ENCODE results near the gene NDFIP1.
"Not testable (repeated sequence)": the region's sequence is repeated elsewhere in the genome, so short reads cannot be mapped to it uniquely, and the experiment has no call there.

Gene NDFIP1

DNA sequence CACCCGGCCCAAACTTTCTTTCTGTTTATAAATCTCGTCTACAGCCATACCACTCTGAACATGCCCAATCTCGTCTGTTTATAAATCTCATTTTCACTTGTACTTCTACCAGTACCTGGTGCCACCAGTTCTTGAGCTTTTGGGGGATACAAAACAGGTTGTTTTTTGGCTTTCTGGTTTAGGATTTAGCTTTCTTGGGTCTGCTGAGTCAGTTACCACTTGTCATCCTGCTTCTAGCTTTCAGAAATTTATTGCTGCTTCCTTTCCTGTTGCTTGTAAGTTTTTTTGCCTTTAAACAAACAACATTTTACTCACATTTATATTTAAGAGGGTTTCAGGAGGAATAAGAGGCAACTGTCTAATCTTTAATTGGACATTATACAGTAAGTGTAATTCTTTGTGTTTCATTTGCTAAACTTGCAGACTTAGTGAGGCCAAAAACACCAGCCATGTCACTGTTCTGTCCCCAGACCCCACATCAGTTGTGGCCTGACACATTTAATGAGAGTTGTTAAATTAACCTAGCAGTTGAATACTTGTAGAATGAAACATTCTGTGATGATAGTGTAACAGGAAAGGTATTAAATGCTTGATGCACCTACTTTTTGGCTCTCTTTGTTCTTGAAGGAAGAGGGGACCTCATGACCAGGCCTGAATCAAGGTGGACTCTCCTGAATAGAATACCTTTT is 11.8 kb downstream of the NDFIP1 start:
- no peak for DNase-seq

DNA sequence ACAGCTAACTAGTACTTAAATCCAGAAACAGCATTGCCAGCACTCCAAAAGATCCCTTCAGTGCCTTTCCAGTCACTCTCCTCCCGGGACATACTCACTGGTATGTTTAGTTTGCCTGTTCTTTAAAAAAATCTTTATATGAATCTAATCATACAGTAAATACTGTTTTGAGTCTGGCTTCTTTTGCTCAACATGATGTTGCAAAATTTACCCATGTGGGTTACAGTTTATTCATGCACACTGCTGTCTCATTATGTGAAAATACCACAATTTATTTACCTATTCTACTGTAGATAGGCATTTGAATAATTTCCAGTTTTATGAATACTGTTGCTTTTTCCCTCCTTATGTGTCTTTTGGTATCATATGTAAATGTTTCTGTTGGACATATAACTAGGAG is 13.5 kb downstream of the NDFIP1 start:
- DNase-seq, result no peak

DNA sequence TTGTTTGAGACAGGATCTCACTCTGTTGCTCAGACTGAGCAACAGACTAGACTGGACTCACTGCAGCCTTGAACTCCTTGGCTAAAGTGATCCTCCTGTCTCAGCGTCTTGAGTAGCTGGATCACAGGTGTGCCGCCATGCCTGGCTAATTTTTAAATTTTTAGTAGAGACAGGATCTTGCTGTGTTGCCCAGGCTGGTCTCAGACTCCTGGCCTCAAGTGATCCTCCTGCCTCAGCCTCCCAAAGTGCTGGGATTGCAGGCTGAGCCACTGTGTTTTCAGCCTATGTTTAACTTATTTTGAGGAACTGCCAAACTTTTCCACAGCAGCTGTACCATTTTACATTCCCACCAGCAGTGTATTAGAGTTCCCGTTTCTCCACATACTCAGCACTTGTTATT is 16.8 kb downstream of the NDFIP1 start:
- DNase-seq, result no peak

DNA sequence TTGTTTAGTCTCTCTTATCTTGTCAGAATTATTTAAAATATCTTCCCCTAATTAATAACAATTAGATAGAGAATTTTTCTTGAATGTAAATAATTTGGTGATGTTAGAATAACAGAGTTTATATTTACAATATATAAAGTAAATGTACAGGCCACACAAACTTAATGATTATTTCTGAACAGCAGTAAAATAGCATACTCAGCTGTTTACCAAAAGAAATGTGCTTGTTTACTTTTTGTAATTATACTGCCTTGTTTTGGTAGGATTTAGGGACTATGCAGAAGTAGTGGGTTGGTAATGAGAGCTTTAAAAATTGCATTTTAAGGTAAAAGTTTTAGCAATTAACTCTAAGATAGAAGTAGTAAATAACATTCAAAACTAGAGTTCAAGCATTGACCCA is 17.4 kb downstream of the NDFIP1 start:
- DNase-seq, result no peak

DNA sequence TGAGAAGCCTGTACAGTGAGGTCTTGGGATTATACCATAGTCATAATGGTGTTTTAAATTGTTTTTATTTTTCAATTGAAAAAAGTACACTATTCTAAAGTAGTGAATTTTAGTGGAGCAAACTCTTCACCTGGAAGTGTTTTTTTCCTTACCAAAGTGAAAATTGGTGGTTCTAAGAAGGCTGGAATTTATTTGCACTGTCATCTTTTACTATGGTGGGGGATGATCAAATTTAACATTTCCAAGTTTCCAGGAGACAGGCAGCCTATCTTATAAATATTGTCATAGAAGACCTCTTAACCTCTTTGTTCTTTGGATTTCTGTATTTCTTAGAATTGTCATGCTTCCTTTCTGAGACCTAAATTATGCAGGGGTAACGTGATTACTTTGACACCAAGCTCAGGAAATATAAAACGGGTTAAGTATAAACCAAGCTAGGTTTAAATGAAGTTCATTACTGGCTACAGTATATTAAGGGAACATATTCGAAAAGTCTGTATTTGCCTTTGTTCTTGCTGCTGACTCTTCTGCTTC is 20.2 kb downstream of the NDFIP1 start:
- DNase-seq, result no peak

DNA sequence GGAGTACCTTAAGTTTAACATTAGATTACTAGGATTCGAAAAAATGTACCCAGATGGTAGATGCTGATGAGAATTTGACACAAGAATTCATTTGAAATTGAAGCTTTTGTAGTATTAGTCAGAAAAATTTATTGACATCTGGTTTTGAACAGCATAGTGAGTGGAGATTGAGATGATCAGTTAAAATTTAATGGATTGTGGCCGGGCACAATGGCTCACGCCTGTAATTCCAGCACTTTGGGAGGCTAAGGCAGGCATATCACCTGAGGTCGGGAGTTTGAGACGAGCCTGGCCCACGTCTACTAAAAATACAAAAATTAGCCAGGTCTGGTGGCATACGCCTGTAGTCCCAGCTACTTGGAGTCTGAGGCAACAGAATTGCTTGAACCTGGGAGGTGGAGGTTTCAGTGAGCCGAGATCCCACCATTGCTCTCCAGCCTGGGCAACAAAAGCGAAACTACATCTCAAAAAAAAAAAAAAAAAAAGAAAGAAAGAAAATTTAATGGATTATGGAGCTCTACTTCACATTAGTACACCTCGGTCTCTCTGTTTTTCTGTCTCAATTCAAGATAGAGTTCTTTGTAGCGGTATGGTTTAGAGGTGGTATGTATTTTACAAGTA is 21.0 kb downstream of the NDFIP1 start:
- no peak for DNase-seq

DNA sequence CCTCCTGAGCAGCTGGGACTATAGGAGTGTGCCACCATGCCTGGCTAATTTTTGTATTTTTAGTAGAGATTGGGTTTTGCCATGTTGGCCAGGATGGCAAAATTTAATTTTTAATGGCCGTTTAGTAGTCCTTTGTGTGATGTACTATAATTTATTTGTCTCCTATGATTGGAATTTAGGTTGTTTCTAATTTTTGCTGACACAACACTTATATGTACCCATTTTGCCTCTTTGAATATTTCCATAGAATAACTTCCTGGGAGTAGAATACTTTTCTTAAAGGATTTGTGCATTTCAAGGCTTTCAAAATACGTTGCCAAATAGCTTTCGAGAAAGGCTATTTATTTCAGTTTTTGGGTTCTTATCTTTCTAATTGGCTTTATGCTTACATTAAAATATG is 22.8 kb downstream of the NDFIP1 start:
- no peak for DNase-seq

DNA sequence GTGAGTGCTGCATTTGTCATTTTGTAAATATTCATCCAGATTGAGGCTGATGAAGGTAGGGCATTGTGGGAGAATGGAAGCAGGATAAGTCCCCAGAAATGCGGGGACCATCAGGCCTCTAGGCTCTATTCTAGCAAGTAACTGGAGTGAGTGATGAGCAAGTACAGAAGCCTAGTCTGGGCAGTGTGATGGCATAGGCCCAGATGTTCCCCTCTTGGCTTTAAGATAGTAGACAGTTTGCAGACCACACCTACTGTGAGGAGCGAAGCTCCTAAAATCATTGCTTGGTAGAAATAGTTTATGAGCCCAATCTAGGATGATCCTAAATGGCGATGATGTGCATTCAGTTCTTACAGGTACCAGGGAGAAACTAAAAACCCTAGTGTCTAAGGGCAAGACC is 24.3 kb downstream of the NDFIP1 start:
- no peak for DNase-seq

DNA sequence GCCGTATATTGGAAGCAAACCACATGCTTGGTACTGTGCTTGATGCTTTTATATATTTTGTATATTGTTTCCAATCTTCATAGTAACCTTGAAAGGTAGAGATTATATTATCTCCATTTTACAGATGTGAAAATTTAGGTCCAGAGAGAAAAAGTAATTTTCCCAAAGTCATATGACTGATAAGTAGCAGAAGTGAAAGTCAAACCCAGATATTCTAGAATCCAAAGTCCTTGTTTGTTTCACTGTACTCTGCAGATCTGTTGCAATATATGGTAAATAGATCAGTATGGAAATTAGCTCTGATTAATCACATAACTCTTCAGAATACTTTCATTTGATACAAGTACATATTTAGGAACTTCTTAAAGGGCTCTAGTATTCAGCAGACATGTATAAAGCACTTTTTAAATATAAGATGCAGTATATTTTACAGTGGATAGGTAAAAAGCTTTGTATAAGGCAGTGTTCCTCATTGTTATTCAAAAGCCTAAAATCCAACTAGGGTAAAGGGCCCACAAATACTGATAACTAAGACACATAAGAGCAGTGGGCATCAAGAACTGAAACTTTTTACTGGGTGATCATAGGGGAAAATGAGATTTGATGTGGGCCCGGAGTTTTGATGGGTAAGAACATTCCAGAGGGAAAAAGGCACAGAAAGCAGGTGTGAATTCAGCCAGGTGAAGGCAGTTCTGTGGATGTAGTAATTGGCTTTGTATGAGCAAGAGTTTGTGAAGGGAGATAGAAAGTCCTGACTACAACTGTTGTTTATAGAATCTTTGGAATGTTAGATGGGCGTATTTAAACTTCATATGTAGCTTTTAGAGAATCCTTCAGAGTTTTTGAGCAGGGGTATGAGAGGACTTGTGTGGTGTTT is 25.0 kb downstream of the NDFIP1 start:
- no peak for DNase-seq

DNA sequence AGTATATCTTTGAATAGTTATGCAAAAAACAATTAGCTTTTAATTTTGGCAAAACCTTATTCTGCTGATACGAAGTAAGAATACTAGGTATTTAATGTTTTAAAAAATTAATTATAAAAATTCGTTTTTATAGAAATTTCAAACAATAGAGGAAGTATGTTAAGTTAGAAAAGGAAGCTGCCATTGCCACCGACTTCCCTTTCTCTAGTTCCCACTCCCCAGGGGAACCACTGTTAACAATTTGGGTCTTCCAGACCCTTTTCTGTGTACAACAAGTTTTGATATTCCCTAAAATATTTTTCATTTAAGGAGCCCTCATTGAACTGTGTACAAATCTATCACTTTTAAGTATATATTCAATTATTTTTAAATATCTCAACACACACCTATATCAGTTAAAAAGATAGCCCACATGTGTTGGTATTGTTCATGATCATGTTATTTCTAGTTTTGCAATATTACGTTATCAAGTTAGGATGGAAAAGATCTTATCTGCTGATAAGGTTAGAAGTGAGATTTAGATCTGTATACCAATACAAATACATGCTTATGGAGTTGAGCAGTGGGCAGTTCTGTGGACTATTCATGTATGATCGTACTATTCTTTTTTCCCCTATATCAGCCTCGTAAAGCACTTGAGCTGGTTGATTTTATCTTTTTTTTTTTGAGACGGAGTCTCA is 25.9 kb downstream of the NDFIP1 start:
- no peak for DNase-seq

DNA sequence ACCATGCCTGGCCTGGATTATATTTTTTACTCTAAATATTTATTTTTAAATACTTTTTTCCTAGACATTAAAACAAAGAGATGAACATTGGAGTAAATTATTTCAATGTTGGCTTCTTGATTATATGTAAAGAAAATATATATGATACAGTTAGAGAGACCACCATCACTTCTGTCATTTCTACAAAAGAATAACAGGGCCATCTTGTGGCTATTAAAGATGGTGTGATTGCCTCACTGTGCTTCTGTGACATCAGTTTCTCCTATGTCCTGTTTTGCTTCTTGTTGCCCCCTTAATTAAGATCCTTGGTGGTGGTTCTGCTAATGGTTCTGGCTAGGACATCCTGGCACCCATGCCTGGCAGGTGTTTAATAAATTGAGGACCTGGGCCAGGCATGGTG is 32.9 kb downstream of the NDFIP1 start:
- DNase-seq, result no peak

DNA sequence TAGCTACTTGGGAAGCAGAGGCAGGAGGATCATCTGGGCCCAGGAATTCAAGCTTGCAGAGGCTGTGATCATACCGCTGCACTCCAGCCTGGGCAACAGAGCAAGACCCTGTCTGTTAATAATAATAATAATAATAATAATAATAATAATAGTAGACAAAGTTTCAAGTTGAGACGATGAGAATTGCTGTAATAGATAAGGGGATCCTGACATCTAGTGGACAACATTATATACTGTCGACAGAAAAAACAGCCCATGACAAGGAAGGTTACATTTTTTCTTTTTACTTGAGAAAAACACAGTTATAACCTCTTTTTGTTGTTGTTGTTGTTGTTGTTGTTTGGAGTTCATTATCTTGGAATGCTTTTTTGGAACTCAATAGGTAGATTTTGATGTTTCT is 35.3 kb downstream of the NDFIP1 start:
- no peak for DNase-seq

DNA sequence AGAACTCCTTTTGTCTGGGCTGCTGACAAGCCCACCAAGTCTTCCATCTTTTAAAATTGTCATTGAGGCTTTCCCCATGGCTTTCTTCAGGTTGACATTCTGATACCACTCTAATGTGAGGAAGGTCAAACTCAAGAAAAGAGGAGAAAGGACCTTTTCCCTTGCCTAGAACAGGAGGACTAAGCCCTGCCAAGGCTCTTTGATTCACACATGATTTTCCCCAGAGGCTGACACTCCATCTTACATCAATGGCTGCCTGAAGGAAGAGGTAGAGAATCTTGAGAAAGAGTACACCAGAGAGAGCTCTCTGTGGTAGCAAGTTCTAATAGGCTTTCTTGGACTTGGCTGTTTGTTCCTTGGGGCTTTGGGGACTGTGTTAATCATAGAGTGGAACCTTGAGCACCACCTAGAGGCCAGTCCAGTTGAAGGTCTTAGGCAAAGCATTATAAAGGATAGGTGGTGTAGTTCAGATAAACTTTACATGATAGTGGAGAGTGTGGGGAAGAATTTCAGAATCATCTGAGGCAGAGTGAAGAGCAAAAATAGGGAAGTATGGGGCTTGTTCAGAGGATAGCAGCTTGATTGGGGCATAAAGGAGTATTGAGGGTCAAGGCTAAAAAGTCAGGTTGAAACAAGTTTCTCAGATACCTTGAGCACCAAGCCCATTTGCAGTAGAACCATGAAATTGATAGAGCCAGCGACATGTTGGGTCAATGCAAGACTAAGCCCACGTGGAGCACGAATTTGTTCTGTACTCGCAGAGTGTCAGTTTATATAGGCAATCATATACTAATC is 36.7 kb downstream of the NDFIP1 start:
- peak; percentile 17 for DNase-seq

DNA sequence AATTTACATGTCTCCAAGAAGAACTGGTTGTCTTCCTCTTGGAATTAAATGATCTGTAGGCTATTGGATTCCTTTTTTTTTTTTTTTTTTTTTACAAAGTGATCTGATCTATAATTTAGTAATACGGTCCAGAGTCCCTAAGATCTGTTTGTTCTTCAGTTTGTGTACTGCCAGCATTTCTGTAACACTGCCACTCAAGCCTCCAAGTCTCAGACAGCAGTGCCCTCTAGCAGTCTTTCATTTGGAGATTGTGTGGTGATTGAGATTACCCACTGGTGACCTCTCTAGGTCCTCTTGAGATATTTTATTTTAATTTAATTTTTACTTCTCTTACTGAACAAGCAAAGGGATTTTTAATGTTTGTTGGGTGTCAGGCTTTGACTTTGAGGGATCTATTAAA is 40.8 kb downstream of the NDFIP1 start:
- DNase-seq, result no peak

DNA sequence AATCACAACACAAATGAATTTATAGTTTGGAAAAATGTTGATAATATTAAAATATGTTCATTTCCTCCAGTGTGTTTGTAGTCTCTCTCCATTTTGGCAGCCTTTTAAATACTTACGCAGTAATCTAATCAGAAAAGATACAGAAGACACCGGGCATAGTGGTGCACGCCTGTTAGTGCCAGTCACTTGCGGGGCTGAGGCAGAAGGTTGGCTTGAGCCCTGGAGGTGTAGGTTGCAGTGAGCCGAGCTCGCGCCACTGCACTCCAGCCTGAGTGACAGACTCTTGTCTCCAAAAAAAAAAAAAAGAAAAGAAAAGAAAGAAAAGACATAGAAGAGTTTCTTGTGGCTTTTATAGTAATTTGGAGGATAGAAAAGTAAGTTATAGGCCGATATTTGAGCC is 41.9 kb downstream of the NDFIP1 start:
- no peak for DNase-seq

DNA sequence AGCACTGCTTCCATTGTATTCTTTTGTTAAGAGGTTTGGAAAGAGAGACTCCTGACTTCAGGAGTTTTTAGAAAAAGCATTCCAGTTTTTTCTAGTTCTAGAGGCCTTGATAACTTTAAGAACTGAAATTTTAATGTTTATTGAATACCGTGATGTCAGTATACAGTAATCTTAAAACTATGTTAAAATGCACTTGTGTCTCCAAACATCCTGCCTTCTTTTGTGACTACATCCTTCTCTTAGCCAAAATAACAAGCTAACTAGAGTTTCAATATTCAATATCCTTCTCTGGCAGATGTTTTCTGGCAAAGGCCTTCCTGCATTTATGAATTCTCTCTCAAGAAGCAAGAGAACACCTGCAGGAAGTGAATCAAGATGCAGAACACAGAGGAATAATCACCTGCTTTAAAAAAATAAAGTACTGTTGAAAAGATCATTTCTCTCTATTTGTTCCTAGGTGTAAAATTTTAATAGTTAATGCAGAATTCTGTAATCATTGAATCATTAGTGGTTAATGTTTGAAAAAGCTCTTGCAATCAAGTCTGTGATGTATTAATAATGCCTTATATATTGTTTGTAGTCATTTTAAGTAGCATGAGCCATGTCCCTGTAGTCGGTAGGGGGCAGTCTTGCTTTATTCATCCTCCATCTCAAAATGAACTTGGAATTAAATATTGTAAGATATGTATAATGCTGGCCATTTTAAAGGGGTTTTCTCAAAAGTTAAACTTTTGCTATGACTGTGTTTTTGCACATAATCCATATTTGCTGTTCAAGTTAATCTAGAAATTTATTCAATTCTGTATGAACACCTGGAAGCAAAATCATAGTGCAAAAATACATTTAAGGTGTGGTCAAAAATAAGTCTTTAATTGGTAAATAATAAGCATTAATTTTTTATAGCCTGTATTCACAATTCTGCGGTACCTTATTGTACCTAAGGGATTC is 43.1 kb downstream of the NDFIP1 start:
- DNase-seq, result no peak

DNA sequence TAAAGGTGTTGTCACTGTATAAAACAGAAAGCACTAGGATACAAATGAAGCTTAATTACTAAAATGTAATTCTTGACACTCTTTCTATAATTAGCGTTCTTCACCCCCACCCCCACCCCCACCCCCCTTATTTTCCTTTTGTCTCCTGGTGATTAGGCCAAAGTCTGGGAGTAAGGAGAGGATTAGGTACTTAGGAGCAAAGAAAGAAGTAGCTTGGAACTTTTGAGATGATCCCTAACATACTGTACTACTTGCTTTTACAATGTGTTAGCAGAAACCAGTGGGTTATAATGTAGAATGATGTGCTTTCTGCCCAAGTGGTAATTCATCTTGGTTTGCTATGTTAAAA is 43.8 kb downstream of the NDFIP1 start:
- DNase-seq, result no peak

DNA sequence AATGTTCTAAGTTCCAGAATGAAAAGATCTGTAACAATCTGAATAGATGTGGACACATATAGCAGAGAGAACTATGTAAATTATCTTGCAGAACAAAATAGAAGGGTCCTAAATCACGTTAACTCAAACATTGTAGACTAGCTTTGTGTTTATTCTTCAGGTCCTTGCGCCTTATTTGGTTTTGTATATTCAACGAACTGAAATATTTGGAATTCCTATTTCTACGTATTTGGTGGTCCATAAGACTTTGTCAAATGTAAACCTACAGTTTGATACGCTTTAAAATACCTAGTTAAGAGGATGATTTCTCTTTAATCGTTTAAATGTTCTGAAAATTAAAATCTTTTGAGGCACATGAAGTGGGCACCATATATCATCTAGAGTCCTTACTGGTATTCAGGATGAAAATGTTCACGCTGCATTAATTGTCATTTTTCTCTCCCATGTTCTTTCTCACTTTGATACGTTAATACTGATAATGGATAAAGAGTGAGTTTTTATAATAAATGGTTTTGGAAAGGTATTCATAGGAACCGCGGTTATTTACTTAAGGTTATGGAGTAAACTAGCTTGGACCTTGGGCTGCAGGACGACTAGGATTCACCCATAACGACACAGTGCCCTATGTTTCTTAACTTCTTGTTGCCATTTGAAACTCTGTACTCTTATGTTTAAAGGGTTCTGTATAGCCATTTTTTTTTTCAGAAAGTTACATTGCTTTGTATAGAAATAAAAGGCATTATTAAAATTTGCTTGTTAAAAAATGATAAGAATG is 45.3 kb downstream of the NDFIP1 start:
- no peak for DNase-seq

DNA sequence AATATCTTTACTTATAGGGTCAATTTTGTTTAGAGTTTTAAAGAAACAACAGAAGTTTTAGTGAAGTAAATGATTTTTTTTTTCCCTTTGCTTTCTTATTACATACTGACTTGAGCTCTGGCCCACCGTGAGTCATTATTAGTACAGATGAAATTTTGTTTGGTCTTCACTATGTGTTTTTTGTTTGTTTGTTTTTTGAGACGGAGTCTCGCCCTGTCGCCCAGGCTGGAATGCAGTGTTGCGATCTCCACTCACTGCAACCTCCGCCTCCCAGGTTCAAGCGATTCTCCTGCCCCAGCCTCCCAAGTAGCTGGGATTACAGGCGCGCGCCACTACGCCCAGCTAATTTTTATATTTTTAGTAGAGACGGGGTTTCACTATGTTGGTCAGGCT is 45.9 kb downstream of the NDFIP1 start:
- DNase-seq, result not testable (repeated sequence)

DNA sequence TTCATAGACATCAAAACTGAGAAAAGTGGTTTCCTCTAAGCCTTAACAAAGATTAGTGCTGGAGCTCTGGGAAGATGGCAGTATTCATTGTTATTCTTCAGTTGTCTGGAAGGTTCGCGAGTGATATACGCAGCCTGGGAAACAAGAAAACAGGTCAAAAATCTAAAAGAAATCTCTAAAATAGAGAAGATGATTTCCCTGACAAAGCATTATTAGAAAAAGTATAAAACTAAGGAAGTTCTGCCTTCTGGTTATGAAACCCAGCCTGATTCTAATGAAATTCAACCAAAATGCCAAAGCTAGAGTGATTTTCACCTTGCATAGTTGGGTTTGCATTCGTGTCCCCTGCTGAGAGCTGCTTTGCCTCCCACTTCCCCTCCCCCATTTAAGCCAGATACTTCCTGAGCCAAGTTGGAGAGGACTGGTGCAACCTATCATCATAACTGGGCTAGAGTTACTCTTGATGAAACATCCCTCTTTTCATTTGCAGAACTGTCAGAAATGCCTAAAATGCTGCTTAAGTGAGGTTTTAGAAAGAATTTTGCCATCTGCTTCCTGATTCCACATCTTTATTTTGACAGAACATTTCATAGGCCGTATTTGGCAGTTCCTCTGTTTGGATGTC is 48.4 kb downstream of the NDFIP1 start:
- no peak for DNase-seq

Measured in GOT3 (cell line).